ENCODE results near the gene MOSMO.

GRCh38 chr16:22031483-22032083, 23.7 kb downstream of the MOSMO start:
- TF ChIP-seq CTCF (IDR thresholded peaks at IDR 0.05) (no peak), POLR2A (IDR thresholded peaks at IDR 0.05) (no peak)

All from right lobe of liver (tissue), 4 donors.